ENCODE results near the gene HTR4. TPM values are rescaled to one million over a fixed set of nuclear protein-coding genes. Genes with fewer than 3 reads are reported as not detected.

The HTR4 gene
- total RNA-seq, 1 donor from 2014 or later = not detected

- ATAC-seq = no peak
- Histone ChIP-seq H3K4me3 (no peak overlapping the region), H3K27ac (no peak overlapping the region), H3K9me3 (no peaks in the 10 kb centered on the region), H3K4me1 (no peaks in the 10 kb centered on the region), H3K36me3 (no peaks in the 10 kb centered on the region), H3K27me3 (ENCODE audit: low read depth) (no peaks in the 10 kb centered on the region)
- no peak for DNase-seq
- intact Hi-C loops (cut with DNase I) = no loop called here
- no peak for TF ChIP-seq CTCF (IDR thresholded peaks at IDR 0.05)
Observed at GRCh38 chr5:148640471-148640870, 13.9 kb downstream of the HTR4 start.

- Histone ChIP-seq H3K27me3 (ENCODE audit: low read depth) (no peaks in the 10 kb centered on the region), H3K36me3 (no peaks in the 10 kb centered on the region), H3K9me3 (no peaks in the 10 kb centered on the region), H3K27ac (no peak overlapping the region), H3K4me3 (no peak overlapping the region), H3K4me1 (no peaks in the 10 kb centered on the region)
- no peak for ATAC-seq
- no peak for TF ChIP-seq CTCF (IDR thresholded peaks at IDR 0.05)
- no peak for DNase-seq
- intact Hi-C loops (cut with DNase I) = no loop called here
Observed at GRCh38 chr5:148639081-148639480, 15.2 kb downstream of the HTR4 start.

- no peaks in the 10 kb centered on the region for H3K27me3 ChIP-seq (ENCODE audit: low read depth)
- no peak overlapping the region for H3K27ac ChIP-seq
- no peak overlapping the region for H3K4me3 ChIP-seq
- no peaks in the 10 kb centered on the region for H3K9me3 ChIP-seq
- H3K36me3 ChIP-seq = no peaks in the 10 kb centered on the region
- TF ChIP-seq CTCF (IDR thresholded peaks at IDR 0.05) = no peak
- ATAC-seq (no peak), DNase-seq (no peak)
- intact Hi-C loops (cut with DNase I) = no loop called here
- no peaks in the 10 kb centered on the region for H3K4me1 ChIP-seq
Observed at GRCh38 chr5:148636353-148636752, 18.0 kb downstream of the HTR4 start.

- intact Hi-C loops (cut with DNase I) = no loop called here
- Histone ChIP-seq H3K9me3 (no peaks in the 10 kb centered on the region), H3K4me3 (no peak overlapping the region), H3K4me1 (no peaks in the 10 kb centered on the region), H3K27me3 (ENCODE audit: low read depth) (no peaks in the 10 kb centered on the region), H3K36me3 (no peaks in the 10 kb centered on the region), H3K27ac (no peak overlapping the region)
- DNase-seq = no peak
- ATAC-seq = no peak
- no peak for TF ChIP-seq CTCF (IDR thresholded peaks at IDR 0.05)
Observed at GRCh38 chr5:148635321-148636083, 18.8 kb downstream of the HTR4 start.

- no peaks in the 10 kb centered on the region for H3K4me1 ChIP-seq
- H3K9me3 ChIP-seq = no peaks in the 10 kb centered on the region
- no peaks in the 10 kb centered on the region for H3K36me3 ChIP-seq
- no peak for TF ChIP-seq CTCF (IDR thresholded peaks at IDR 0.05)
- no peaks in the 10 kb centered on the region for H3K27me3 ChIP-seq (ENCODE audit: low read depth)
- DNase-seq = no peak
- H3K4me3 ChIP-seq = no peak overlapping the region
- intact Hi-C loops (cut with DNase I) = no loop called here
- ATAC-seq = no peak
- H3K27ac ChIP-seq = no peak overlapping the region
Observed at GRCh38 chr5:148633067-148633377, 21.3 kb downstream of the HTR4 start.
